IPS-20b (cell line): ENCODE data around the gene PAX8.
"Not testable (repeated sequence)": the region's sequence is repeated elsewhere in the genome, so short reads cannot be mapped to it uniquely, and the experiment has no call there.

ENCODE experiments used
- H3K27ac ChIP-seq: one replicate; pipeline ENCODE4 v1.5.1; 2013; ENCODE audit warnings: low read length
- H3K27me3 ChIP-seq: 2 replicates; pipeline ENCODE4 v1.6.1; 2013; ENCODE audit warnings: mild to moderate bottlenecking, low read length, inconsistent platforms; ENCODE audit not compliant: insufficient read depth
- H3K36me3 ChIP-seq: 2 replicates; pipeline ENCODE4 v1.6.1; 2013; ENCODE audit warnings: low read depth, mild to moderate bottlenecking, inconsistent platforms, low read length, moderate library complexity; ENCODE audit not compliant: insufficient read depth
- H3K4me1 ChIP-seq: 2 replicates; pipeline ENCODE4 v1.6.1; 2013; ENCODE audit warnings: mild to moderate bottlenecking, control low read depth, inconsistent platforms, low read length, moderate library complexity; ENCODE audit not compliant: insufficient read depth
- H3K4me3 ChIP-seq: 2 replicates; pipeline ENCODE4 v1.5.1; 2013; ENCODE audit warnings: mild to moderate bottlenecking, low read length, inconsistent platforms
- H3K9ac ChIP-seq: 2 replicates; pipeline ENCODE4 v1.6.1; 2013; ENCODE audit warnings: low read depth, mild to moderate bottlenecking, inconsistent platforms, low read length, moderate library complexity
- H3K9me3 ChIP-seq: 2 replicates; pipeline ENCODE4 v1.6.1; 2013; ENCODE audit warnings: mild to moderate bottlenecking, low read depth, low read length, inconsistent platforms; ENCODE audit not compliant: insufficient read depth

Gene PAX8

GRCh38 chr2:113288117-113288673, 9.5 kb upstream of the PAX8 start:
- H3K4me1 ChIP-seq, H3K36me3 ChIP-seq, H3K9me3 ChIP-seq, H3K4me3 ChIP-seq, H3K27ac ChIP-seq, H3K9ac ChIP-seq: not testable (repeated sequence)
- peaks cover 88% of the 10 kb centered on the region for H3K27me3 ChIP-seq

GRCh38 chr2:113285816-113286215, 7.1 kb upstream of the PAX8 start:
- Histone ChIP-seq H3K9ac (no peak overlapping the region), H3K4me1 (peaks cover 3% of the 10 kb centered on the region; the same call in 1 of the 2 replicates), H3K9me3 (no peaks in the 10 kb centered on the region), H3K4me3 (no peak overlapping the region), H3K27me3 (peaks cover 87% of the 10 kb centered on the region), H3K27ac (no peak overlapping the region), H3K36me3 (no peaks in the 10 kb centered on the region)

- H3K36me3 ChIP-seq, H3K4me1 ChIP-seq, H3K9ac ChIP-seq, H3K9me3 ChIP-seq, H3K27ac ChIP-seq, H3K4me3 ChIP-seq: not testable (repeated sequence)
- H3K27me3 ChIP-seq: peaks cover 87% of the 10 kb centered on the region
Measured at GRCh38 chr2:113284999-113285398, 6.3 kb upstream of the PAX8 start.

GRCh38 chr2:113284476-113284875, 5.8 kb upstream of the PAX8 start:
- H3K36me3 ChIP-seq: no peaks in the 10 kb centered on the region
- no peak overlapping the region for H3K27ac ChIP-seq
- no peak overlapping the region for H3K4me3 ChIP-seq
- no peaks in the 10 kb centered on the region for H3K9me3 ChIP-seq
- peaks cover 87% of the 10 kb centered on the region for H3K27me3 ChIP-seq
- H3K9ac ChIP-seq: no peak overlapping the region
- H3K4me1 ChIP-seq: peaks cover 3% of the 10 kb centered on the region; the same call in 1 of the 2 replicates

GRCh38 chr2:113283704-113284284, 5.1 kb upstream of the PAX8 start:
- H3K9ac ChIP-seq: no peak overlapping the region

GRCh38 chr2:113282747-113283533, 4.2 kb upstream of the PAX8 start:
- Histone ChIP-seq H3K36me3 (no peaks in the 10 kb centered on the region), H3K27me3 (peaks cover 91% of the 10 kb centered on the region), H3K9ac (no peak overlapping the region), H3K4me1 (peaks cover 3% of the 10 kb centered on the region; the same call in 1 of the 2 replicates), H3K27ac (no peak overlapping the region), H3K9me3 (no peaks in the 10 kb centered on the region), H3K4me3 (no peak overlapping the region)

More at GRCh38 chr2:113283704-113284284, 5.1 kb upstream of the PAX8 start:
- Histone ChIP-seq H3K27ac (no peak overlapping the region), H3K4me3 (no peak overlapping the region), H3K36me3 (no peaks in the 10 kb centered on the region), H3K27me3 (peaks cover 87% of the 10 kb centered on the region), H3K9me3 (no peaks in the 10 kb centered on the region), H3K4me1 (peaks cover 3% of the 10 kb centered on the region; the same call in 1 of the 2 replicates)

- H3K36me3 ChIP-seq: no peaks in the 10 kb centered on the region
- no peak overlapping the region for H3K27ac ChIP-seq
- H3K27me3 ChIP-seq: peaks cover 91% of the 10 kb centered on the region
- peaks cover 3% of the 10 kb centered on the region; the same call in 1 of the 2 replicates for H3K4me1 ChIP-seq
- no peak overlapping the region for H3K4me3 ChIP-seq
- no peaks in the 10 kb centered on the region for H3K9me3 ChIP-seq
- H3K9ac ChIP-seq: no peak overlapping the region
Measured at GRCh38 chr2:113281910-113282746, 3.4 kb upstream of the PAX8 start.

GRCh38 chr2:113278073-113278741, 514 bp downstream of the PAX8 start:
- Histone ChIP-seq H3K36me3 (no peaks in the 10 kb centered on the region), H3K27me3 (peaks cover 99% of the 10 kb centered on the region), H3K4me3 (peak overlapping the region; percentile 63), H3K9ac (no peak overlapping the region), H3K4me1 (peaks cover 3% of the 10 kb centered on the region; the same call in 1 of the 2 replicates), H3K9me3 (no peaks in the 10 kb centered on the region; the same call in 1 of the 2 replicates), H3K27ac (no peak overlapping the region)

GRCh38 chr2:113277474-113278072, 1.1 kb downstream of the PAX8 start:
- Histone ChIP-seq H3K4me3 (peak overlapping the region; percentile 63), H3K4me1 (peaks cover 3% of the 10 kb centered on the region; the same call in 1 of the 2 replicates), H3K9ac (no peak overlapping the region), H3K9me3 (no peaks in the 10 kb centered on the region; the same call in 1 of the 2 replicates), H3K27ac (no peak overlapping the region), H3K27me3 (peaks cover 100% of the 10 kb centered on the region), H3K36me3 (no peaks in the 10 kb centered on the region)

GRCh38 chr2:113276761-113277425, 1.8 kb downstream of the PAX8 start:
- Histone ChIP-seq H3K4me3 (peak overlapping the region; percentile 63), H3K9ac (no peak overlapping the region), H3K27me3 (peaks cover 100% of the 10 kb centered on the region), H3K4me1 (peaks cover under 1% of the 10 kb centered on the region; the same call in 1 of the 2 replicates), H3K27ac (no peak overlapping the region), H3K36me3 (no peaks in the 10 kb centered on the region), H3K9me3 (no peaks in the 10 kb centered on the region; the same call in 1 of the 2 replicates)
